Body of pancreas (tissue), 4 donors: ENCODE measurements around the gene IL16. TPM values are rescaled to one million over a fixed set of nuclear protein-coding genes. Genes with fewer than 3 reads are reported as not detected.

Source experiments
- ATAC-seq: fragments of 150-250 bp; one replicate; pipeline ENCODE4 v1.9.1; 2016
- DNase-seq, 4 donors: peaks; one replicate each; pipeline ENCODE4 v3.0.0-alpha.2; 2019
- H3K27ac ChIP-seq, 4 donors: fragments of 200-600 bp; sonication (generic); 1 replicate in 3 of 4; 2 replicates in 1 of 4; pipeline versions ENCODE4 v1.5.1 to v1.6.1; 2016 to 2019; ENCODE audit warnings: mild to moderate bottlenecking in 1 of 4, mixed read lengths in 1 of 4, moderate library complexity in 1 of 4
- H3K27me3 ChIP-seq, 2 donors: fragments of 200-600 bp; sonication (generic); one replicate each; pipeline ENCODE4 v1.6.0; 2016; ENCODE audit warnings: mild to moderate bottlenecking in 1 of 2
- H3K36me3 ChIP-seq, 2 donors: fragments of 200-600 bp; sonication (generic); replicated peaks in 1 of 2; 2 replicates each; pipeline ENCODE4 v1.5.1; 2016; ENCODE audit warnings: low read depth in 2 of 2; ENCODE audit not compliant: insufficient read depth in 1 of 2
- H3K4me1 ChIP-seq: fragments of 200-600 bp; sonication (generic); one replicate; pipeline ENCODE4 v1.6.0; 2016
- H3K4me3 ChIP-seq, 2 donors: fragments of 200-600 bp; sonication (generic); 1 replicate in 1 of 2; 2 replicates in 1 of 2; pipeline ENCODE4 v1.5.1; 2016 to 2019
- H3K9me3 ChIP-seq, 3 donors: fragments of 200-600 bp; sonication (generic); 1 replicate in 2 of 3; 2 replicates in 1 of 3; pipeline ENCODE4 v1.5.1; 2016
- POLR2A ChIP-seq, 3 donors: fragments of 450-650 bp; IDR thresholded peaks; one replicate each; pipeline ENCODE4 v1.6.1; 2016; ENCODE audit warnings: antibody characterized with exemption in 3 of 3, mild to moderate bottlenecking in 2 of 3
- WGBS, 2 donors: methylation state at CpG; one replicate each; pipeline ENCODE4 v1.1.5; 2017; 5-methylcytosine and 5-hydroxymethylcytosine counted together
- intact Hi-C: fragments of 100-400 bp; cut with DNase I; formaldehyde crosslinking; loops from one replicate; pipeline ENCODE4 v1.15.1; 2023
- total RNA-seq, 2 donors: library from RNA; depleted of rRNA; stranded (reverse); fragments of >200 nt; gene quantifications; one replicate each; pipeline ENCODE4 v1.1.0, GENCODE V29; 2016
- TF ChIP-seq, protein P1 (sequence below), 7 experiments: fragments of 450-650 bp in 4 of 7; fragments of 200-600 bp in 3 of 7; sonication (generic) in 3 of 7; IDR thresholded peaks; one replicate each; pipeline ENCODE4 v1.5.1; 2016 to 2019; ENCODE audit warnings: antibody characterized with exemption in 7 of 7

The IL16 gene
- total RNA-seq, 2 donors from 2014 or later: 2.9 to 4.9 TPM

DNA sequence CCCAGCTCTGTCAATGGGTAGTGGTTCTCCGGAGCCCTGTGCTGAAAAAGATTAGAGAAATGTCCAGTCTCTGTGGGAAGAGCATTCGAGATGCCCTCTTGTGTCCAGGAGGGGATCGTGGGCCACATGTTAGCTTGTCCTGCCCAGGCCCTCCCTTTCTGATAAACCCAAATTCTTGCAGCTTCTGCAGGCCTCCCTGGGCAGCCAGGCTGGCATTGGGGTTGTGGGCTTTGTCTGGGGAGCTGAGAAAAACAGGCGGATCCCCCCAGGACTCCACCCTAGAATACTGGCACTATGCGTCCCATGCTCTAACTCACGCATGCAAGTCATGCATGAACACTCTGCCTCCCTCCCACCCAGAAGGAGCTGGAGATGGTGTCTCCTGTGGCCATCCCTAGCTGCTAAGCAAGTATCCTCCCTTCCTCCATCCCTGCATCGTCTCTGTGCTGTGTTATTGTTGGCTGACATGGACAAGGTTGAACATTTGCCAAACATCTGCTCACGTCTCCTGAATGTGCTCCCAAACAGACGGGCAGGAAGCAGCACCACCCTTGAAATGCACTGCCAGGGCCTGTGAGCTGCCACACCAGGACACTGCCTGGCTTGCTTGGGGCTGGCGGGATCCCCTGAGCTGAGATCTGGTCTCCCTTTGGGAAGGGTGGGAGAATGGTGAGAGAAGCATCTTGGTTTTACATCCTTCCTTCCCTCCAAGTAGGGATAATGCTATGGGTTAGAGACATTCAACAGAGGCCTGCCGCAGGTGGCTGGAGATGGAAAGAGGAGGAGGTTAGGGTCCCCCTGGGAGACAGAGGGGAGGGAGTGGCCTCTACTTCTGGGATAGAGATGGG is 36.1 kb upstream of the IL16 start:
- H3K9me3 ChIP-seq: no peaks in the 10 kb centered on the region
- no peaks in the 10 kb centered on the region for H3K36me3 ChIP-seq
- H3K4me1 ChIP-seq: no peaks in the 10 kb centered on the region
- no peak overlapping the region for H3K4me3 ChIP-seq
- 48 to 54% methylated on average over 9 to 11 of the region's 11 CpGs for WGBS, 2 donors
- TF ChIP-seq, protein P1, sequence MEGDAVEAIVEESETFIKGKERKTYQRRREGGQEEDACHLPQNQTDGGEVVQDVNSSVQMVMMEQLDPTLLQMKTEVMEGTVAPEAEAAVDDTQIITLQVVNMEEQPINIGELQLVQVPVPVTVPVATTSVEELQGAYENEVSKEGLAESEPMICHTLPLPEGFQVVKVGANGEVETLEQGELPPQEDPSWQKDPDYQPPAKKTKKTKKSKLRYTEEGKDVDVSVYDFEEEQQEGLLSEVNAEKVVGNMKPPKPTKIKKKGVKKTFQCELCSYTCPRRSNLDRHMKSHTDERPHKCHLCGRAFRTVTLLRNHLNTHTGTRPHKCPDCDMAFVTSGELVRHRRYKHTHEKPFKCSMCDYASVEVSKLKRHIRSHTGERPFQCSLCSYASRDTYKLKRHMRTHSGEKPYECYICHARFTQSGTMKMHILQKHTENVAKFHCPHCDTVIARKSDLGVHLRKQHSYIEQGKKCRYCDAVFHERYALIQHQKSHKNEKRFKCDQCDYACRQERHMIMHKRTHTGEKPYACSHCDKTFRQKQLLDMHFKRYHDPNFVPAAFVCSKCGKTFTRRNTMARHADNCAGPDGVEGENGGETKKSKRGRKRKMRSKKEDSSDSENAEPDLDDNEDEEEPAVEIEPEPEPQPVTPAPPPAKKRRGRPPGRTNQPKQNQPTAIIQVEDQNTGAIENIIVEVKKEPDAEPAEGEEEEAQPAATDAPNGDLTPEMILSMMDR (IDR thresholded peaks at IDR 0.05): no peak
- no peak for TF ChIP-seq POLR2A (IDR thresholded peaks at IDR 0.05)
- DNase-seq: peak in 2 of 4 donors; percentile 21 to 49
- no peak for ATAC-seq
- H3K27ac ChIP-seq: no peak overlapping the region
- no peaks in the 10 kb centered on the region for H3K27me3 ChIP-seq
- intact Hi-C loops: no loop called here

DNA sequence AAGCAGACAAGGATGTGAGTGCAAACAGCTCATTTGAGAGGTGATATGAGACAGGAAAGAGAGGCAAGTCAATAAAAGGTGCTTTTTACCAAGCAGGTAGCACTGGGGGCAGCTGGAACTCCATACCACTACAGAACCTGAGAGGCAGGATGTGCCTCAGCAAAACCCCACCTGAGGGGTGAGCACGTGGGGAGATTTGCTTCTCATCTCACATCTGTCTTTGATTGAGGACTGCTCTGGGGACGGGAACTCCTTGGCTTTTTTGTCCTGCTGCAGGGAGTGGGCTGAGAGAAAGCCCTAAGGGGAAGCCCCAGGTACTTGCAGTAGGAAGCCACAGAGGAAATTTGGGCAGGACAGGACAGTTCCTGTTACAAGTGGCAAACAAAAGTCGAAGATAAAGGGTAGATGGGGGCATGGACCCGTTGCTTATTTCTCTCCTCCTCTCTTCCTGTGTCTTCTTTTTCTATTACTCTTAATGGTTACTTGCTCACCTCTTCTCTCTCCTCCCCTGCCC is 35.5 kb upstream of the IL16 start:
- DNase-seq (no peak), ATAC-seq (no peak)
- no peaks in the 10 kb centered on the region for H3K36me3 ChIP-seq
- no peak overlapping the region for H3K27ac ChIP-seq
- no peaks in the 10 kb centered on the region for H3K27me3 ChIP-seq
- intact Hi-C loops: no loop called here
- 26 to 40% methylated on average over 4 of the region's 4 CpGs for WGBS, 2 donors
- H3K4me1 ChIP-seq: no peaks in the 10 kb centered on the region
- no peaks in the 10 kb centered on the region for H3K9me3 ChIP-seq
- no peak for TF ChIP-seq POLR2A (IDR thresholded peaks at IDR 0.05)
- TF ChIP-seq, protein P1 (IDR thresholded peaks at IDR 0.05): no peak
- no peak overlapping the region for H3K4me3 ChIP-seq

DNA sequence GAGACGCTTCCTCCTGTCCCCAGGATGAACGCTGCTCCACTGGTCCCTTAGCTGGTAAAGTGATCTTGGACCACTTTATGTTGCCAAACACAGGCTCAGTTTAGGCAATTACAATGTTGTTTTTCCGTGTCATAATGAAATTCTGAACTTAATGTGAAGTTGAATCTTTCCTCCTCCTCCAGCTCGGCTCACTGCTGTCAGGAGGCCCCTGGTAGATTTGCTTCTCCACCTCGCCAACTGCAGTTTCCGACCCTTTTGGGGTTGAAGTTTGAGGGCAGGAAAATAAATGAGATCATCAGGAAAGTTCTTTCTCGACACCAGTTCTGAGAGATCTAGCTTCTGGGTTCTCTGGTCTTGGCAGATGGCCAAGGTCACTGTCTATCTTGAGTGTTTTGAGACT is 34.8 kb upstream of the IL16 start:
- WGBS, 2 donors: 68% methylated on average over 7 of the region's 7 CpGs
- Histone ChIP-seq H3K9me3 (no peaks in the 10 kb centered on the region), H3K27ac (no peak overlapping the region), H3K4me3 (no peak overlapping the region), H3K27me3 (no peaks in the 10 kb centered on the region), H3K4me1 (peaks cover 2% of the 10 kb centered on the region), H3K36me3 (no peaks in the 10 kb centered on the region)
- no peak for DNase-seq
- intact Hi-C loops: no loop called here
- TF ChIP-seq POLR2A (IDR thresholded peaks at IDR 0.05): no peak
- TF ChIP-seq, protein P1 (IDR thresholded peaks at IDR 0.05): no peak
- no peak for ATAC-seq

DNA sequence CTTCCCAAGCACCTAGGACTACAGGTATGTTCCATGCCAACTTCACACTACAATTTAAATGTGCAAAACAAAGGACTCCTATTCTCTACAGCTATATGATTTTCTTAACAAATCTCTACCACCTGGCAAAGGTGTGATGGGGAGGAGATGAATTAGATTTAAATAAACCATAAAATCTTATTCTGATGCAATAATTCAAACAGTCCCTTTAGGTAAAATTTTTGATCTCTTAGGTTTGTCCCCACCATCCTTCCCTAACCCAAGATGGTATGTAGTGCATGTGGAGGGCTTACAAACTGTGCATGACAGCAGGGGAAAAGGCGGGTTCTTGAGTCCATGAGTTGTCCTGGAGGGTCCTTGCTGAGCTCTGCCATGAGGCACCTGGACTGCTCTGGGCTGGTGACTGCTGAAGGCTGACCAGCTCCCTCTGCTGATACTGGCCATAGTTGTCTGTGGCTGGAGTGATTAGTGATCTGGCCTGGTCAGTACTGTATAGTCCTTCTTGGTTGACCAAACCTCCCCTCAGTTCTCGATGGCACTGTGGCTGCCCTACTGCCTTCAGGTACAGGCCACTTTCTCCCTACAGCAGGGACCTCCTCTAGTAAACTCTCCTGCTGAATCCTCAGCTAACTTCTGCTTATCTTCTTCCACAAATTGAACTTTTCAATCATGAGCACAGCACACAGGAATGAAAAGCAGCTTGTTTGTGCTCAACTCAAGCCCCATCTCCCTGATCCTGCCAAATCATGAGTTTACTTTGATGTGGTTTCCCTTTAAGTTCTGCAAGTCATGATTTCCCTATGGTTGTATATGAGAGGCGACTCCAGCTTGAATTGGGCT is 32.5 kb upstream of the IL16 start:
- no peak overlapping the region for H3K4me3 ChIP-seq
- no peak overlapping the region for H3K27ac ChIP-seq
- 72 to 85% methylated on average over 3 of the region's 3 CpGs for WGBS, 2 donors
- H3K27me3 ChIP-seq: no peaks in the 10 kb centered on the region
- no peaks in the 10 kb centered on the region for H3K9me3 ChIP-seq
- no peaks in the 10 kb centered on the region for H3K36me3 ChIP-seq
- intact Hi-C loops: no loop called here
- peaks cover 10% of the 10 kb centered on the region for H3K4me1 ChIP-seq
- ATAC-seq (no peak), DNase-seq (no peak)
- TF ChIP-seq, protein P1 (IDR thresholded peaks at IDR 0.05): no peak
- no peak for TF ChIP-seq POLR2A (IDR thresholded peaks at IDR 0.05)
